ENCODE data around the gene ADGRV1.
"Not testable (repeated sequence)": the region's sequence is repeated elsewhere in the genome, so short reads cannot be mapped to it uniquely, and the experiment has no call there.

The ADGRV1 gene

GRCh38 chr5:90595766-90596165, 37.2 kb downstream of the ADGRV1 start:
- FAIRE-seq, result not testable (repeated sequence)

DNA sequence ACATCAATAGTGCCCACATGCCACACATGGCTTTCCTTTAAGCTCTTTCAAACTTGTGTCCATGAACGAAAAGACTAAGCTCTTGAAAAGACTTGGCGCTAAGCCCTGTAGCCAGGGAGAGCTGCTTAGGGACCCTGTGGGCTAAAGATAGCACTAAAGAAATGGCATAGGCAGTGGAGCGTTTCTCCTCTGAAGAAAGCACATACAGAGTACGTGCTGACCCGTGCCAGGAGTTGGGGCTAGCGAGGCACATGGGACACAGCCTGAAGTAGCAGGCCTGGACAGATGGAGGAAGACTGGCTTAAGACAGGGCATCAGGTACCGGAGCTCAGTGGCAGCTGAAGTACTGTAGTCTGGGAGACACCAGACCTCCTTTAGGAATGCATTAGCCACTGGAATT, 39.7 kb downstream of the ADGRV1 start:
- no peak for FAIRE-seq

- FAIRE-seq, result not testable (repeated sequence)
These were observed 41.7 kb downstream of the ADGRV1 start for GRCh38 chr5:90600307-90600706.

DNA sequence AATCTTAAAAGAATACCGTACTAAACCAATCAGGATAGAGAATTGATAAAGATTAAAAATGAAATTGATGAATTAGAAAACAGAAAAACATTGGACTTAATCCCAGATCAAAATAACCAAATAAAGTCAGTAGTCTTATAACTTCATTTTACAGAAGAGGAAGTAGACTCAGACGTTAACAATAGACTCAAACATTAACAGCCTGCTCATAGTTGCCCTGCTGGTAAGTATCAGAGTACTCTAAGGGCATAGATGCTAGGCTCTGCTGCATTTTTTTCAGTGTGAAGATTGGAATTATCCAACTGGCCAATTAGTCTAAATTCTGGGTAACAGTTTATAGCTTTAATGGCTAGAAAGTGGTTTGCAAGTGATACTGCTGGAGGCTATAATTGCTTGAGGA, 42.9 kb downstream of the ADGRV1 start:
- FAIRE-seq, result no peak

DNA sequence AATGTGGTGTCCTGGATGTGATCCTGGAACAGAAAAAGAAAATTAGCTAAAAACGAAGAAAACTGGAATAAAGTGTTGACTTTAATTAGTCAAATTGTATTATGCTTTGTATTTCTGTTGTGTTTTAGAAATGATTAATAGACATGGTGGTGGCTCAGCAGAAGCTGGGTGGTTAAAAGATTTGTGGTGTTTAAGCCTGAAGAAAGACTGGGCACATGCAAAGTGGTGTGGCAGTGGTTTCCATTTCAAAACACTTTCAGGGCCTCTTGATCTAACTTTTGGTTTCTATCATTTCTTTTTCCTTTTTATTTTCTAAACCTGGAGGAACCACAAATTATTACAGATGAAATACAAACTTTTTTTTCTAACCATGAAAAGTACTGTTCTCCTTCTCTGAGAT, 44.1 kb downstream of the ADGRV1 start:
- FAIRE-seq, result no peak

DNA sequence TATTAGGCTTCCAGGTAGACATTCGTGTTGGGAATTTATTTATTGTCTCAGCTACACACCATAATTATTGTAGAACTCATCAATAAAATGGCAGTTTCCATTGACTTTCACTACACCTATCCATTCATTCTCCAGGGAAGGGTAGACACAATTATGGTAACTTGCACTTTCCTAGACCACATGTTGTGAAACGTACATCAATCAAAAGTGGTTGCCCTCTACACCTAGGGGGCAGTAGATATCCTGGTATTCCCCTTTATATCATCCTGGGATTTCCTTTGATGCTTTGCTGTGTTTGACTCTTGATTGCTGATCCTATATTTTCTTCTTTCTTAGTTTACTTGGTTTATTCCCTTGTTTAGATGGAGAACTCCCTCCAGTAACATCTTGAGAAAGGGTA, 47.9 kb downstream of the ADGRV1 start:
- FAIRE-seq, result no peak

DNA sequence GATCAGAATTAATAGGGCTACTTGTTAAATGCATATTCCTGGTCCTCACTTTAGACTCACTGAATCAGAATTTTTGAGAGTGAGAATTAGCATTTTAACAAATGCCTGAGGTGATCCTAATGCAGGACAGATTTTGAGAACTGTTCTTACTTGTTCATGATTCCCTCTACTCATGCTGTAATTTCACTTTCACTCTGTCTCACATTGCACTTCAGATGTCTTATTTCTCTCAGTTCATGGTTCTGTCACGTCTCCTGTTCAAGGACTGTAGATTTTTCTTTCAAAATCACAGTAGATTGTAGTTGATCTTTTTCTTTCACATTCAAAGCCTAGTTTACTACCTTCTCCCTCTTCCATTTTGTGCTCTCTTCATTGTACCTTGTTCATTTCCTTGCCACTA, 54.3 kb downstream of the ADGRV1 start:
- no peak for FAIRE-seq

GRCh38 chr5:90613459-90613858, 54.9 kb downstream of the ADGRV1 start:
- no peak for FAIRE-seq

- no peak for FAIRE-seq
These were observed 55.4 kb downstream of the ADGRV1 start for GRCh38 chr5:90613918-90614504.

- no peak for FAIRE-seq
These were observed 56.8 kb downstream of the ADGRV1 start for GRCh38 chr5:90615355-90615754.

GRCh38 chr5:90618071-90618470, 59.5 kb downstream of the ADGRV1 start:
- no peak for FAIRE-seq

GRCh38 chr5:90619762-90620161, 61.2 kb downstream of the ADGRV1 start:
- not testable (repeated sequence) for FAIRE-seq

- FAIRE-seq, result no peak
These were observed 63.3 kb downstream of the ADGRV1 start for GRCh38 chr5:90621848-90622247.

DNA sequence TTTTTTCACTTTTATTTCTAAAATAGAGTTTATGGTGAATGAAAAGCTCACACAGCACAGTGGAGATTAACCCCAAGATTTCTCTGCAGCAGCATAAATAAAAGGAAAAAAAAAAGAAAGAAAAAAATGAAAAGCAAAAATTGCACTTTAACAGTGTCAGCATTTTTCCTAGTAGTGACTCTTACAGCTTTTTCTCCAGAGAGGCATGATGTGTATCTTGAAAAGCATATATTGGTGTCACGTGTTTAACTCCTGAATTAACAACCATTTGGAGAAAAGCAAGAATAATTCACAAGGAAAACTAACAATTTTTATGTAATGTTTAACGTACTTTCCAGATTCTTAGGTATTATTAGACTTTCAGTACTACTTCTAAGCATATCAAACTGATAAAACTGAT, 67.9 kb downstream of the ADGRV1 start:
- FAIRE-seq, result no peak

- FAIRE-seq, result no peak
These were observed 69.9 kb downstream of the ADGRV1 start for GRCh38 chr5:90628492-90628891.

DNA sequence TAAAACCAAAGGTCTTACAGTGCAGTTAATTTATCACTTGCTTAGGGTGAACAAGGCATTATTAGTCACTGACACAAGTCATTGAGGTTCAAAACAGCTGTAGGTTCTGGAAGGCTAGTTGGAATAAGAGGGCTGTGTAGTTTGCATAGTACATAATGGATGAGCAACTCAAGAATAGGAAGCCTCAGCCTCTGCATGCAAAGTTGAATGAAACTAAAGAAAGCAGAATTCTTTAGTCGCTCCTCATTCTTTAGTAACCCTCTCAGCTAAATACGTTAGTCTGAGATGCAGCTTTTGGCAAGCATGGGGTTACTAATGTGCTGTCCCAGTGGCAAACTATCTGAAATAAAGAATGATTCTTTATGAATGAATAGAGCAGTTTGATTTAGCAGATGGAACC, 74.2 kb downstream of the ADGRV1 start:
- FAIRE-seq, result no peak

DNA sequence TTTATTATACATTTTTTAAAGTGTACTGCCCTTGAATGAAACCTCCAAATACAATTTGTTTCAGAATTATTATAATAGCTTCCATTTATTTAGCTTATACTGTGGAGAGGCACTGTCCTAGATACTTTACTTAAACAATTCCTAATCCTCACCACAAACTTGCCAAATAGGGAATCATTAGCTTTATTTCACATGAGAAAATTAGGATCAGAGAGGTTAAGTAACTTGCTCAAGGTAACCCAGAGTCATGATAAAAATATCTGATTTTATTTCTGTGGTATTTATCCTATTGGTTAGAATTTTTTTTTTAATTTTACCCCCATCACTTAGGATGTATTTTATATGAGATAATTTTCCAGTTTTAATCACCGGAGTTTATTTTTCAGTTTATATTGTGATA, 78.4 kb downstream of the ADGRV1 start:
- no peak for FAIRE-seq

GRCh38 chr5:90637731-90638130, 79.1 kb downstream of the ADGRV1 start:
- no peak for FAIRE-seq

- no peak for FAIRE-seq
These were observed 80.3 kb downstream of the ADGRV1 start for GRCh38 chr5:90638878-90639277.

- FAIRE-seq, result no peak
These were observed 82.0 kb downstream of the ADGRV1 start for GRCh38 chr5:90640484-90641059.

GRCh38 chr5:90641528-90641927, 82.9 kb downstream of the ADGRV1 start:
- FAIRE-seq, result no peak

GRCh38 chr5:90642706-90643229, 84.2 kb downstream of the ADGRV1 start:
- no peak for FAIRE-seq

DNA sequence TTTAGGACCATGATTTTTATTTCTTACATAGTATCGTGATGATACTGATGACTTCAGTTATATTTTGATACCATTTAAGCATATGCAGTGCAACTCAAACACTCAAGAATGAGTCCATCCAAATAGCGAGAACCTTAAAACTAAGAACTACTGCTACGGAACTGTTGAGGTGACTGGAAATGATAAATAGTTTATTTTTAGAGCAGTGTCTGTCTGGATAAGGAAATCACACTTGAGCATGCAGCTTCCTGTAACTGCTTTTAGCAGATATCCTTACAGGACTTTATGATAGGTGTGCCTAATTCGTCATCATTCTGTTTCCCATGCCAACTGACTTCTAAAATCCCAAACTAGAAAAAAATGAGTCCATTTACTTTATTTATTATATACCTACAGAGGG, 85.5 kb downstream of the ADGRV1 start:
- FAIRE-seq, result no peak

- no peak for FAIRE-seq
These were observed 86.5 kb downstream of the ADGRV1 start for GRCh38 chr5:90645024-90645610.

DNA sequence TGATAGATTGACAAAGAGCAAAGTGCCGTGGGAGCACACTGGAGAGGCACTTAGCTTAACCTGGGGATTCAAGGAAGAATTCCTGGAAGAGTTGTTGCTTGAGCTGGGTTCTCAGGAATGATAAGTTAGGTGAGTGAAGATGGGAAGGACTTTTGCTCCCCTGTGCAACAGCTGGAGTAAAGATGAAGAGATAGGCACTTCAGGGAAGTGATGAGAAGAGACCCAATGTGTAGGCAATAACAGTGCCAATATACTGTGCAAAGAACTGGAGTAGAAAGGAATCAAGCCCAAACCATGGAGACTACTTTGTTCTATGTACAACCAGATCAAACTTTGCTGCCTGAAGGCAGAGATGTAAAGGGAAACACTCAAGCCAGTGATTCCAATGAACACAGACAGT, 92.2 kb downstream of the ADGRV1 start:
- FAIRE-seq, result no peak
